H1 (cell line): ENCODE measurements around the gene TMEM151B. TPM values are rescaled to one million over a fixed set of nuclear protein-coding genes. Genes with fewer than 3 reads are reported as not detected.

Source experiments
- CTCF ChIA-PET: fragments of 300-600 bp; sonication (Branson Sonifier 250); formaldehyde crosslinking; loops from one replicate; lab custom pipeline; 2021; ENCODE audit not compliant: partially characterized antibody; lab: Charles Lee
- POLR2A ChIA-PET: fragments of 300-600 bp; sonication (Branson Sonifier 250); formaldehyde crosslinking; loops from one replicate; lab custom pipeline; 2021; ENCODE audit warnings: inconsistent platforms; ENCODE audit not compliant: partially characterized antibody; lab: Charles Lee
- DNase-seq, 2 experiments: peaks; one replicate each; pipeline versions ENCODE4 v3.0.0 to v3.0.0-alpha.2; 2010 to 2022; ENCODE audit warnings: low spot score in 2 of 2, low read depth in 1 of 2, mixed read lengths in 1 of 2
- FAIRE-seq: peaks from 2 replicates; lab custom pipeline; 2011; peaks lifted over from hg19 to GRCh38; lab: Jason Lieb, UNC
- H2AFZ ChIP-seq: 2 replicates; pipeline ENCODE4 v1.8.1; 2012; ENCODE audit warnings: low read length, inconsistent platforms
- H2AK5ac ChIP-seq: 2 replicates; pipeline ENCODE4 v1.6.1; 2013; ENCODE audit warnings: low read depth, low read length
- H2BK120ac ChIP-seq: replicated peaks from 2 replicates; pipeline ENCODE3; 2013; ENCODE audit warnings: low read depth, low read length, inconsistent platforms
- H2BK12ac ChIP-seq: 2 replicates; pipeline ENCODE4 v1.6.1; 2013; ENCODE audit warnings: low read depth, low read length
- H2BK15ac ChIP-seq: 2 replicates; pipeline ENCODE4 v1.6.1; 2013; ENCODE audit warnings: low read length
- H2BK20ac ChIP-seq: 2 replicates; pipeline ENCODE4 v1.6.1; 2013; ENCODE audit warnings: low read length
- H2BK5ac ChIP-seq: 2 replicates; pipeline ENCODE4 v1.6.1; 2013; ENCODE audit warnings: low read depth, low read length
- H3K14ac ChIP-seq: 2 replicates; pipeline ENCODE4 v1.6.1; 2013; ENCODE audit warnings: inconsistent platforms; ENCODE audit not compliant: insufficient read length
- H3K18ac ChIP-seq: 2 replicates; pipeline ENCODE4 v1.6.1; 2013; ENCODE audit warnings: low read length; ENCODE audit errors: extremely low read depth
- H3K23ac ChIP-seq: 2 replicates; pipeline ENCODE4 v1.6.1; 2013; ENCODE audit warnings: inconsistent platforms; ENCODE audit not compliant: insufficient read length
- H3K23me2 ChIP-seq: 2 replicates; pipeline ENCODE4 v1.6.1; 2013; ENCODE audit warnings: low read depth, low read length
- H3K27ac ChIP-seq: 2 replicates; pipeline ENCODE4 v1.6.1; 2011; ENCODE audit warnings: low read depth, low read length, inconsistent platforms
- H3K27me3 ChIP-seq, 4 experiments: replicated peaks in 1 of 4; 1 replicate in 1 of 4; 2 replicates in 3 of 4; pipeline versions ENCODE4 v1.6.1 to v1.8.1; 2011 to 2013; ENCODE audit warnings: low read length in 3 of 4, mild to moderate bottlenecking in 3 of 4, inconsistent platforms in 2 of 4, mixed read lengths in 2 of 4, moderate library complexity in 1 of 4; ENCODE audit not compliant: control insufficient read depth in 3 of 4, insufficient read depth in 3 of 4; ENCODE audit errors: extremely low read depth in 1 of 4
- H3K36me3 ChIP-seq, 4 experiments: 2 replicates each; pipeline versions ENCODE4 v1.6.1 to v1.8.1; 2011 to 2013; ENCODE audit warnings: mild to moderate bottlenecking in 4 of 4, low read length in 3 of 4, moderate library complexity in 2 of 4, control low read depth in 1 of 4, inconsistent platforms in 1 of 4; ENCODE audit not compliant: insufficient read depth in 4 of 4, control insufficient read depth in 2 of 4
- H3K4ac ChIP-seq: replicated peaks from 2 replicates; pipeline ENCODE3; 2013; ENCODE audit warnings: low read length, low read depth, mixed read lengths, inconsistent platforms; ENCODE audit not compliant: insufficient read length
- H3K4me1 ChIP-seq, 4 experiments: replicated peaks in 1 of 4; 1 replicate in 1 of 4; 2 replicates in 3 of 4; pipeline versions ENCODE4 v1.6.1 to v1.8.1; 2011 to 2013; ENCODE audit warnings: low read length in 3 of 4, inconsistent platforms in 2 of 4, mixed read lengths in 1 of 4; ENCODE audit not compliant: insufficient read depth in 4 of 4, control insufficient read depth in 3 of 4
- H3K4me2 ChIP-seq, 2 experiments: 2 replicates each; pipeline versions ENCODE4 v1.6.1 to v1.8.1; 2011 to 2013; ENCODE audit warnings: low read depth in 2 of 2, low read length in 2 of 2, control low read depth in 1 of 2, inconsistent platforms in 1 of 2, mild to moderate bottlenecking in 1 of 2; ENCODE audit not compliant: insufficient read depth in 1 of 2
- H3K4me3 ChIP-seq, 4 experiments: fragments of 200-600, 300-600 bp in 1 of 4; sonication (generic), shearing (Covaris generic), sonication (Bioruptor Twin) in 1 of 4; 2 replicates each; pipeline versions ENCODE4 v1.5.1 to v1.8.1; 2011 to 2016; ENCODE audit warnings: low read length in 4 of 4, low read depth in 3 of 4, control low read depth in 2 of 4, inconsistent platforms in 2 of 4, mild to moderate bottlenecking in 2 of 4, mixed read lengths in 1 of 4, moderate library complexity in 1 of 4; ENCODE audit not compliant: insufficient read depth in 2 of 4; ENCODE audit errors: extremely low read depth in 1 of 4
- H3K56ac ChIP-seq: replicated peaks from 2 replicates; pipeline ENCODE3; 2013; ENCODE audit warnings: low read depth, mild to moderate bottlenecking, mixed read lengths, low read length, inconsistent platforms; ENCODE audit not compliant: insufficient read length
- H3K79me1 ChIP-seq: 2 replicates; pipeline ENCODE4 v1.6.1; 2013; ENCODE audit warnings: low read depth, low read length, control low read depth
- H3K79me2 ChIP-seq, 2 experiments: 2 replicates each; pipeline versions ENCODE4 v1.6.1 to v1.8.1; 2012 to 2013; ENCODE audit warnings: low read length in 2 of 2, mild to moderate bottlenecking in 2 of 2, inconsistent platforms in 1 of 2; ENCODE audit not compliant: insufficient read depth in 2 of 2, control insufficient read depth in 1 of 2
- H3K9ac ChIP-seq, 4 experiments: replicated peaks in 1 of 4; 1 replicate in 1 of 4; 2 replicates in 3 of 4; pipeline versions ENCODE4 v1.6.1 to v1.8.1; 2011 to 2013; ENCODE audit warnings: low read depth in 3 of 4, low read length in 3 of 4, control low read depth in 2 of 4, mild to moderate bottlenecking in 2 of 4, moderate library complexity in 2 of 4, inconsistent platforms in 1 of 4; ENCODE audit errors: extremely low read depth in 1 of 4
- H3K9me3 ChIP-seq, 2 experiments: 2 replicates each; pipeline versions ENCODE4 v1.6.1 to v1.8.1; 2012 to 2013; ENCODE audit warnings: mild to moderate bottlenecking in 2 of 2, moderate library complexity in 2 of 2, control low read depth in 1 of 2, inconsistent platforms in 1 of 2, low read depth in 1 of 2, low read length in 1 of 2, mixed read lengths in 1 of 2; ENCODE audit not compliant: insufficient read depth in 2 of 2
- H4K20me1 ChIP-seq, 2 experiments: replicated peaks in 1 of 2; 2 replicates each; pipeline versions ENCODE3 to v1.8.1; 2011 to 2013; ENCODE audit warnings: inconsistent platforms in 2 of 2, low read length in 2 of 2, mild to moderate bottlenecking in 1 of 2; ENCODE audit not compliant: insufficient read depth in 2 of 2, control insufficient read depth in 1 of 2
- H4K5ac ChIP-seq: 2 replicates; pipeline ENCODE4 v1.6.1; 2013; ENCODE audit warnings: low read length, low read depth, mixed read lengths, inconsistent platforms; ENCODE audit not compliant: insufficient read length
- H4K8ac ChIP-seq: 2 replicates; pipeline ENCODE4 v1.8.0; 2013; ENCODE audit warnings: mild to moderate bottlenecking, moderate library complexity, low read length, inconsistent platforms; ENCODE audit not compliant: insufficient read depth; ENCODE audit errors: extremely low read depth
- H4K91ac ChIP-seq: replicated peaks from 2 replicates; pipeline ENCODE3; 2013; ENCODE audit warnings: low read length, mixed read lengths, inconsistent platforms; ENCODE audit not compliant: insufficient read length
- BCL11A ChIP-seq, 2 experiments: IDR thresholded peaks; one replicate each; pipeline ENCODE4 v1.6.1; 2011; ENCODE audit warnings: low read depth in 2 of 2, low read length in 2 of 2, mild to moderate bottlenecking in 2 of 2
- CBX5 ChIP-seq: fragments of 300-800, 300-1000 bp; sonication (generic); IDR thresholded peaks from 2 replicates; pipeline ENCODE4 v1.7.1; 2016; ENCODE audit warnings: antibody characterized with exemption, low read length, low read depth
- CEBPB ChIP-seq: IDR thresholded peaks from 2 replicates; pipeline ENCODE4 v1.6.1; 2012; ENCODE audit warnings: low read depth, low read length
- NANOG ChIP-seq: IDR thresholded peaks from 2 replicates; pipeline ENCODE4 v1.6.1; 2011; ENCODE audit warnings: low read length, low read depth, mild to moderate bottlenecking, inconsistent platforms; ENCODE audit not compliant: insufficient read depth, poor library complexity, severe bottlenecking
- PHF8 ChIP-seq: fragments of 200-600 bp; sonication (generic); conservative IDR thresholded peaks from 2 replicates; pipeline ENCODE4 v1.7.1; 2012; ENCODE audit warnings: low read depth, mild to moderate bottlenecking, inconsistent platforms, low read length, moderate library complexity
- TBP ChIP-seq: IDR thresholded peaks from 2 replicates; pipeline ENCODE4 v1.6.1; 2011; ENCODE audit warnings: low read depth, low read length, improper control_type of control experiment
- WGBS, 2 experiments: shearing (Covaris generic) in 1 of 2; methylation state at CpG; one replicate each; pipeline versions ENCODE4 v1.1.6 to v1.1.7; 2013 to 2015; ENCODE audit warnings: low lambda C conversion rate in 2 of 2, mixed read lengths in 2 of 2, inconsistent platforms in 1 of 2, low coverage in 1 of 2, missing lambda C conversion rate in 1 of 2; ENCODE audit not compliant: insufficient replicate concordance in 2 of 2, insufficient coverage in 1 of 2, insufficient read length in 1 of 2; ENCODE audit errors: extremely low coverage in 1 of 2, missing lambda C conversion rate in 1 of 2; 5-methylcytosine and 5-hydroxymethylcytosine counted together
- polyA plus RNA-seq, 7 experiments: library from polyadenylated mRNA; depleted of rRNA in 3 of 7; stranded (reverse) in 5 of 7; unstranded in 2 of 7; fragments of >200 nt in 5 of 7; fragments of 200-250 nt in 2 of 7; gene quantifications; 1 replicate in 5 of 7; 2 replicates in 1 of 7; 4 replicates in 1 of 7; pipeline versions ENCODE4 v1.2.1 to v1.2.3, GENCODE V29; 2011 to 2013; ENCODE audit warnings: missing spikeins in 2 of 7, mixed read lengths in 2 of 7
- total RNA-seq: library from RNA; stranded (reverse); fragmentation: NEBNext Ultra II Directional; extraction: Animal tissue kit (Norgen Biotek cat#: 25700); gene quantifications from 2 replicates; pipeline ENCODE4 v1.2.1, GENCODE V29; 2021
- TF ChIP-seq, protein P1 (sequence below): IDR thresholded peaks from 2 replicates; pipeline ENCODE4 v1.6.1; 2011; ENCODE audit warnings: low read depth, mild to moderate bottlenecking, low read length; ENCODE audit not compliant: insufficient read depth

The TMEM151B gene
- total and polyA plus RNA-seq, 2 of the 8 experiments (the other 6 are each of a cell fraction or from before 2014, with no cell fraction given) = 8.0 to 15.5 TPM

DNA sequence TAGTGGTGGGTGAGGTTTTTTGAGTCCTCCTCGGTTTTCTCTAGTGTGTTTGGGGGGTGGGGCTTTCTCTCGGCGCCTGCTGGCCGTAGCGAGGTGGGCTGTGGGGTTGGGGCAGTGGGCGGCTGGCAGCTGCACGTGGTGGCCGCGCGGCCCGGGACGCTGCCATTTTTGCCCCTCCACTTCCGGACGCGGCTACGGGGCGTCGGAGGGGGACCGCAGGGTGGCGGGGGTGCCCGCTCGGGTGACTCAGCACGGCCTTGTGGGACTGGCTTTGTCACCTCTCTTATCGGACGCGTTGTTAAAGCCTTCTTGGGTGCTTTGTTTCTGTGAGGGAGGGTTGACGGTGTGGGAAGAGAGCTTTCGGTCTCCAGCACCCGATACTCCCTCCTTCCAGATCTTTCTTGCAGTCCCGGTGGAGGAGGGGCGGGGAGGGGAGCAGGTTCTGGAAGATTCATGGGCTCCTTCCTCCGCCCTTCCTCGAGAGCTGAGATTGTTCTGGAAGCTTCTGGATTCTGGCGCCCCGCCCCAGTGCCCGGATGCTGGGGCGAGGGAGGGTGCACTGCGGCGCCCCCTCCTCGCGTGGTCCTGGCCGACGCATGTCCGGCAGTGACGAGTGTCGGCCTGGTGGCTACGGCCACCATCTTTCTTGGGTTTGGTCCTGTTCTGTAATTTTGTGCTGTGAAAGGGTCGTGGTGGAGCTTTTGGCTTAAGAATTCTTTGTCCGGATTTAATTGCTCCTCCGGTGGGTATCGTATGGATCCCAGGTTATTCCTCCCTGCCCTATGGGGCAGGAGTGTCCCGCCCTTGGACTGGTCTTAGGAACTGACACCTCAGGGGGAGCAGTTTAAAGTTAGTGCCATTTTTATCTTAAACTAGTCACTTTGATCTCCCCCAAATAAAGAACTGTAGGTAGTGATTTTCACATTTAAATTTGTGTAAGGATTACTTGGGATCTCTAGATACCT is 22.6 kb upstream of the TMEM151B start:
- Histone ChIP-seq H3K79me1 (no peaks in the 10 kb centered on the region; the same call in 1 of the 2 replicates), H4K20me1 (peaks cover 31 to 37% of the 10 kb centered on the region in 2 experiments)
- no peak for FAIRE-seq
- TF ChIP-seq TBP (no peak; the same call in 1 of the 2 replicates), PHF8 (peak; percentile 27; the same call in 1 of the 2 replicates), CEBPB (no peak), CBX5 (no peak), BCL11A (IDR thresholded peaks at IDR 0.05; ENCODE audit: low read depth in 2 of 2, low read length in 2 of 2) (no peak), NANOG (no peak)
- TF ChIP-seq, protein P1, sequence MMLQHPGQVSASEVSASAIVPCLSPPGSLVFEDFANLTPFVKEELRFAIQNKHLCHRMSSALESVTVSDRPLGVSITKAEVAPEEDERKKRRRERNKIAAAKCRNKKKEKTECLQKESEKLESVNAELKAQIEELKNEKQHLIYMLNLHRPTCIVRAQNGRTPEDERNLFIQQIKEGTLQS = no peak

More for the DNA sequence above, 22.6 kb upstream of the TMEM151B start:
- POLR2A ChIA-PET = interaction anchor here (0.7 to 18.9 kb wide), 73 partner anchors 8 to 723 kb away, joined by 3 to 581 read pairs (median 5); partner anchors contain the start of genes AARS2, CAPN11, CDC5L and GTPBP2
- peak overlapping the region; percentile 83; the same call in 1 of the 2 replicates for H4K8ac ChIP-seq
- peaks cover 27 to 50% of the 10 kb centered on the region in 2 experiments for H3K79me2 ChIP-seq
- H2BK20ac ChIP-seq = no peak overlapping the region
- H3K4me3 ChIP-seq = peak overlapping the region; percentile 55 to 100 (median 98)
- H3K27me3 ChIP-seq = no peaks in the 10 kb centered on the region
- no peaks in the 10 kb centered on the region for H3K9me3 ChIP-seq
- peak overlapping the region; percentile 43 for H3K14ac ChIP-seq
- no peak overlapping the region for H2BK15ac ChIP-seq
- peak overlapping the region; percentile 95 for H3K27ac ChIP-seq
- peaks cover 41 to 48% (median 43%) of the 10 kb centered on the region in 4 experiments for H3K36me3 ChIP-seq
- peak overlapping the region; percentile 65 to 96 for H3K4me2 ChIP-seq
- H3K23ac ChIP-seq = no peak overlapping the region
- no peak for DNase-seq
- H4K91ac ChIP-seq = peak overlapping the region; percentile 47
- peak overlapping the region; percentile 61 for H4K5ac ChIP-seq
- H2AK5ac ChIP-seq = no peak overlapping the region
- CTCF ChIA-PET = interaction anchor here (0.6 to 8.1 kb wide), 14 partner anchors 8 to 149 kb away, joined by 3 to 102 read pairs (median 4); partner anchors contain the start of genes AARS2, MYMX, SLC29A1 and SLC35B2
- WGBS, 2 experiments = 2% methylated on average over 33 of the region's 52 CpGs; no CpG with 5 or more reads in 1 of the 2 experiments
- H2BK5ac ChIP-seq = peak overlapping the region; percentile 94
- no peak overlapping the region for H2BK12ac ChIP-seq
- peak overlapping the region; percentile 86 to 96 (median 92) for H3K9ac ChIP-seq
- peaks cover 7 to 18% (median 14%) of the 10 kb centered on the region in 4 experiments for H3K4me1 ChIP-seq
- peak overlapping the region; percentile 76 for H3K4ac ChIP-seq
- no peak overlapping the region for H2AFZ ChIP-seq
- peaks cover 12% of the 10 kb centered on the region for H3K23me2 ChIP-seq
- H2BK120ac ChIP-seq = no peak overlapping the region
- H3K56ac ChIP-seq = peak overlapping the region; percentile 51
- peak overlapping the region; percentile 88 for H3K18ac ChIP-seq
